ENCODE measurements around the gene SOCS1.

- TF ChIP-seq CTCF (IDR thresholded peaks at IDR 0.05) (no peak), POLR2AphosphoS5 (IDR thresholded peaks at IDR 0.05) (no peak)
These were observed 16.5 kb upstream of the SOCS1 start for GRCh38 chr16:11272484-11272883.
